VCaP (cell line): ENCODE data around the gene CYP2W1.
A peak's percentile ranks its signal among the peaks of the same experiment; 100 is the strongest.

Experiments
- H3K27ac ChIP-seq: fragments of 450-650 bp; 2 replicates; pipeline ENCODE4 v1.5.1; 2017
- TF ChIP-seq, protein P1 (sequence below): fragments of 450-650 bp; conservative IDR thresholded peaks from 2 replicates; pipeline ENCODE4 v1.5.1; 2017; ENCODE audit warnings: mild to moderate bottlenecking, moderate library complexity

The CYP2W1 gene

GRCh38 chr7:1013581-1013980, 30.6 kb downstream of the CYP2W1 start:
- H3K27ac ChIP-seq = peak overlapping the region; percentile 26
- TF ChIP-seq, protein P1, sequence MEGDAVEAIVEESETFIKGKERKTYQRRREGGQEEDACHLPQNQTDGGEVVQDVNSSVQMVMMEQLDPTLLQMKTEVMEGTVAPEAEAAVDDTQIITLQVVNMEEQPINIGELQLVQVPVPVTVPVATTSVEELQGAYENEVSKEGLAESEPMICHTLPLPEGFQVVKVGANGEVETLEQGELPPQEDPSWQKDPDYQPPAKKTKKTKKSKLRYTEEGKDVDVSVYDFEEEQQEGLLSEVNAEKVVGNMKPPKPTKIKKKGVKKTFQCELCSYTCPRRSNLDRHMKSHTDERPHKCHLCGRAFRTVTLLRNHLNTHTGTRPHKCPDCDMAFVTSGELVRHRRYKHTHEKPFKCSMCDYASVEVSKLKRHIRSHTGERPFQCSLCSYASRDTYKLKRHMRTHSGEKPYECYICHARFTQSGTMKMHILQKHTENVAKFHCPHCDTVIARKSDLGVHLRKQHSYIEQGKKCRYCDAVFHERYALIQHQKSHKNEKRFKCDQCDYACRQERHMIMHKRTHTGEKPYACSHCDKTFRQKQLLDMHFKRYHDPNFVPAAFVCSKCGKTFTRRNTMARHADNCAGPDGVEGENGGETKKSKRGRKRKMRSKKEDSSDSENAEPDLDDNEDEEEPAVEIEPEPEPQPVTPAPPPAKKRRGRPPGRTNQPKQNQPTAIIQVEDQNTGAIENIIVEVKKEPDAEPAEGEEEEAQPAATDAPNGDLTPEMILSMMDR = no peak

- no peak overlapping the region for H3K27ac ChIP-seq
- TF ChIP-seq, protein P1 = no peak
Measured at GRCh38 chr7:1014681-1015080, 31.7 kb downstream of the CYP2W1 start.

DNA sequence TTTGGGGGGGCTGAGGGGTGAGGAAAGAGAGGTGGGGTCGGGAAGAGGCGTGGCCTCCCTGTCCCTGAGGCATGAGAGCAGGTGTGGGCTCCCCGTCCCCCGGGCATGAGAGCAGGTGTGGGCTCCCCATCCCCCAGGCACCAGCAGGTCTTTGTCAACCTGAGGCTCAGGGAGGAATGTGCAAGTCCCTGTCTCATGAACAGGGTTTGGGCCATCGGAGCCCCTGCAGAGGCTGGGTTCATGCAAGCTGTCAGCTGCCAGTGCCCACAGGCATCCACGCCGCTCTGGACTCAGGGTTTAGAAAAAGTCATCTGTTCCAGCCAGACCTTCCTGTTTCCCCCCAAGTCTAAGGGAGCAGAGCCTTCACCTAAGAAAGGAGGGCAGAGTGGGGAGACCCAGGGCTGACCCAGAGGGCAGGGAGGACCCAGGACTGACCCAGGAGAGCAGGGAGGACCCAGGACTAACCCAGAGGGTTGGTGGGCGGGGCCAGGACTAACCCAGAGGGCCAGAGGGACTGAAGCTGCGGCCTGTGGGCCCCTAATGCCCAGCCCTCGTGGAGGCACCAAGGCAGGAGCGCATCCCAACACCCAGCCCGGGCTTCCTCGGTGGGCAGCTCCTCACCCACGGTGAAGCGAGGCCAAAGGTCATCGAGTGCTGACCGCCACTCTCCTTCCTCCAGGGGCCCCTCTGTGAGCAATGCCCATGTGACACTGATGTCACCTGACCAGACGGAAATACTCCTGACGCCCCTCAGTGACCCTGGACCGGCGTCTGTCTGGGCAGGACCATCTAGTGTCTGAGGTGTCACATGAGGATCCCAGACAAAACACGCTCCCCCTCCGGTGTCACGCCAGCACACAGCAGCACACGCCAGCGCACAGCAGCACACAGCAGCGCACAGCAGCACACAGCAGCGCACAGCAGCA, 32.5 kb downstream of the CYP2W1 start:
- TF ChIP-seq, protein P1 = no peak
- no peak overlapping the region for H3K27ac ChIP-seq

- TF ChIP-seq, protein P1 = no peak
- no peak overlapping the region for H3K27ac ChIP-seq
Measured at GRCh38 chr7:1016577-1017531, 33.9 kb downstream of the CYP2W1 start.

GRCh38 chr7:1017586-1018333, 34.8 kb downstream of the CYP2W1 start:
- TF ChIP-seq, protein P1 = no peak
- H3K27ac ChIP-seq = no peak overlapping the region

- H3K27ac ChIP-seq = no peak overlapping the region
- TF ChIP-seq, protein P1 = no peak
Measured at GRCh38 chr7:1018334-1018695, 35.3 kb downstream of the CYP2W1 start.
